NCI-H1105 treated with DMSO at 0.1 percent for 48 hours (cell line): Measurements from ENCODE around the gene DARS1.
"Not testable (repeated sequence)": the region's sequence is repeated elsewhere in the genome, so short reads cannot be mapped to it uniquely, and the experiment has no call there.

Source experiments
- DNase-seq: peaks from one replicate; lab custom pipeline; 2025; lab: John Stamatoyannopoulos, UW

DARS1 gene

DNA sequence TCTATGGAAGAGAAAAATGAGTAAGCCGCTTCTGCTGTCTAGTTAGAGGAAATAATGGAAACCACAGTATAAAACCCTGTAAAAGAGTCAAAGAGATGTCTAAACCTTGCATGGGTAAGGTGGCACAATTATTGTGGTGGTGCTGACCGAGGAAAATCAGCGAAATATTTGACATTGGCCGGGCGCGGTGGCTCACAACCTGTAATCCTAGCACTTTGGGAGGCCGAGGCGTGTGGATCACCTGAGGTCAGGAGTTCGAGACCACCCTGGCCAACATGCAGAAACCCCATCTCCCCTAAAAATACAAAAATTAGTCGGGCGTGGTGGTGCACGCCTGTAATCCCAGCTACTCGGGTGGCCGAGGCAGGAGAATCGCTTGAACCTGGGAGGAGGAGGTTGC, 108.7 kb downstream of the DARS1 start:
- not testable (repeated sequence) for DNase-seq

DNA sequence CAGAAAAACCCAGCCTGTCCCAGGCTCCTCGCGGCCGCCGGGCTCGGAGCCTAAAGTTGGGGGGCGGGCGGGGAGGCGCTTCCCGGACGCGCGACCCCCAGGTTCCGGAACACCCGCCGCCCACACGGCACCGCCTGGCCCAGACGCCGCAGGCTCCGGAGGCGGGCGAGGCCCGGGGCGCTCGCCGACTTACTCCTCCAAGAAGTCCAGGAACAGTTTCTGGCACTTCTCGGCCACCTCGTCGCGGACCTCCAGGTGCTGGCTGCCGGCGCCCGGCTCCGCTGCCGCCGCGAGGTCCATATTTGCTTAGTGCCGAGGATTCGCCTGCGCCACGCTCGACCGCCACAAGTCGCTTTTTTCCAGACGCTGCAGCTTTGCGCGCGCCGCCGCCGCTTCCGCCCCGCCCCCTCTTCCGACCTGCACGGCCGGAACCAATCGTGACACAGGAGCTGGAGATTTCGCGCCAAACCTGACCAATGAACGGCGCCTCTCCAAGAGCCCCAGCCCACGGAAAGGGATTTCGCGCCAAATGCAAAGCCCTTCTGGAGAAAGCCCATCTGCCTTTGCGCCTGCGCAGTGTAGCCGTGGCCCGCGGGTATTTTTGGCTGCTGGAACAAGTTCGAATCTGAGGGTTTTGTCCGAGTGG, 109.2 kb downstream of the DARS1 start, which contains the start of gene MCM6:
MCM6 (minus strand) TSS at position 378 of the 646 bp plus-strand sequence; CDS start at position 300, 78 bp downstream.
- peak; percentile 95 for DNase-seq

DNA sequence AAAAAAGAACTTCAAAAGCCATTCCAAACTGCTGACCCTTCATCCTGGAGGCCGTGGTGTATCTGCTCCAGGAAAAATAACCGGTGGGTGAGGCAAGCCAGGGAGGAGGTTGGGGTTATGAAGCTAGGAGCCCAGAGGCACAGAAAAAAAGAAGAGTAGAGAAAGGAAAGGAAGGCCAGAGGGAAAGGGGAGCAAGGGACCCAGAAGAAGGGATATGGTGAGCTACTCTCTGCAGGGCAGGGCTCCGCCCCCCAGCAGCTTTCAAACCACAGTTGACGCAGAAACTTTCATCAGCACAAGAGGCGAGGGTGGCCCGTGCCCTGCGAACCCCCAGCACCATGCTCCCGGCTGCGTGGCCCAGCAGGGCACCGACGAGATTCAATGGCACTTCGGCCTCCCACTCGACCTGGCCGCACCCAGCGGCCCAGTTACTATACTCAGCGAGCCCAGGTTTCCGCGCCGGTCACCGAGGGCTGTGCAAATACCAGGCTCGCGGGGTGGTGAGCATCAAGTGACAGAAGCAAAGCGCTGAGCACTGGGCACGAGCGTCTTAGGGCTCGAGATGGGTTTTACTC, 109.8 kb downstream of the DARS1 start:
- peak; percentile 22 for DNase-seq

DNA sequence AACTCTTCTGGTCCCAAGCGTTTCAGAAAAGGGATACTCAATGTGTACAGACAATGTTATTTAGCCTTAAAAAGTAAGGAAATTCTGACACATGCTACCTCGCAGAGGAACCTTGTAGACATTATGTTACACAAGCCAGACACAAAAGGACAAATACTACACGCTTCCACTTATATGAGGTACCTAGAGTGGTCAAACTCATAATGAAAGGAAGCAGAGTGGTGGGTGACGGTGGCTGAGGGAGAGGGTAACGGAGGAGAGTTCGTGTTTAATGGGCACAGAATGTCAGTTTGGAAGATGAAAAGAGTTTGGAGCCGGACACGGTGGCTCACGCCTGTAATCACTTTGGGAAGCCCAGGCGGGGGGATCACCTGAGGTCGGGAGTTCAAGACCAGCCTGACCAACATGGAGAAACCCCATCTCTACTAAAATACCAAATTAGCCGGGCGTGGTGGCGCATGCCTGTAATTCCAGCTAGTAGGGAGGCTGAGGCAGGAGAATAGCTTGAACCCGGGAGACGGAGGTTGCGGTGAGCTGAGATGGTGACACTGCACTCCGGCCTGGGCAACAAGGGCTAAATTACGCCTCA, 110.6 kb downstream of the DARS1 start:
- DNase-seq, result no peak

DNA sequence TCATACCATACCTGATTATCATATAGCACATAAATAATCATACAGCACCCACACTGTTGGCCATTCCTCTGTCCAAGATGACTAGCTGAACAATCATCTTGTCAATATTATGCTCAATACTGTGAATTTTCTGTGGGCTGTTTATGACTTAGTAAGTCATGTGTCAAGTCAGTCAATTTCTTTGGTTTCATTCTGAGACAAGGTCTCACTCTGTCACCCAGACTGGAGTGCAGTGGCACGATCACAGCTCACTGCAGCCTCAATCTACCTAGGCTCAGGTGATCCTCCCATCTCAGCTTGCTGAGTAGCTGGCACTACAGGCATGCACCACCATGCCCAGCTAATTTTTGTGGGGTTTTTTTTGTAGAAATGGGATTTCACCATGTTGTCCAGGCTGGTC, 114.9 kb downstream of the DARS1 start:
- DNase-seq, result no peak

DNA sequence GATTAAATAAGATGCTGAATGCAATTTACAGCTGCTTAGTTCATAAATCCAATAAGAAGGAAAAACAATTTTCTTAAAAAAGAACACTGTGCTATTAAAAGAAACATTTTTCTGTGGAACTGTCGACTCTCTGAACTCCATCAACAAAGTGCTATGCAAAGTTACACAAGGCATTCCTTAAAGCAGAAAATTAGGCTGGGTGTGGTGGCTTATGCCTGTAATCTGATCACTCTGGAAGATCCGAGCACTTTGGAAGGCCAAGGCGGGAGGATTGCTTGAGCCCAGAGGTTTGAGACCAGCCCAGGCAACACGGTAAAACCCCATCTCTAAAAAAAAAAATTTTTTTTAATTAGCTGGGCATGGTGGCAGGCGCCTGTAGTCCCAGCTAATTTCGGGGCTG, 122.2 kb downstream of the DARS1 start:
- no peak for DNase-seq

DNA sequence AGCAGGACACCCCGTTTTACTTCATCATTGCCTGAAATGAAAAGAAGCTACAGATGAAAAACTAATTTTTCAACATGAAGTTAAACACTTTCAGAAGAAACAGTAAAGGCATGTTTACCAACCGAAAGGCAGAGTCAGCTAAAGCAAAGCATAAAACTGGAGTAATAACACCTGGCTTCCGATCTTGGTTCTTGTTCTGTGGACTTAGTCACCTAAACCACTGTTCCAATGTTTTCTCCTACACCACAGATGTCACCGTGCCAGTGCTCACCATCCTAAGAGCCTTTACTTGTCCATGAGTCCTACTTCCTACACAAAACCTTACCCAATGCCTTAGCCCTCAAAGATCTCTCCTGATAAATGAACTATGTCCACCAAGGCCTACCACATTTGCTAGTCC, 122.7 kb downstream of the DARS1 start:
- no peak for DNase-seq
